Measurements from ENCODE around the gene KCNK17. TPM values are rescaled to one million over a fixed set of nuclear protein-coding genes. Genes with fewer than 3 reads are reported as not detected.

KCNK17 gene
- total and polyA plus RNA-seq, 2 donors (not counting 3 experiments of a cell fraction or from before 2014, with no cell fraction given) = not detected

- POLR2A ChIA-PET = no interaction called here
Measured at GRCh38 chr6:39317256-39317655, 3.0 kb upstream of the KCNK17 start.

More at GRCh38 chr6:39317256-39317655, 3.0 kb upstream of the KCNK17 start:
- dilution Hi-C loops (cut with MboI; ENCODE audit: extremely low pct_ligation_motif_present, low sequenced_read_pairs) = no loop called here
- FAIRE-seq (no peak), DNase-seq (ENCODE audit: low read depth, low spot score) (no peak)
- Histone ChIP-seq H4K20me1 (replicated peaks; ENCODE audit: control insufficient read depth, extremely low read depth, insufficient read depth, low read length) (no peaks in the 10 kb centered on the region), H3K27me3 (ENCODE audit: control insufficient read depth in 2 of 2, insufficient read depth in 2 of 2, low read length in 2 of 2) (peaks cover 17 to 24% of the 10 kb centered on the region in 2 experiments), H3K4me2 (ENCODE audit: insufficient read depth, low read length) (no peak overlapping the region), H3K4me1 (ENCODE audit: control insufficient read depth, extremely low read depth, insufficient read depth, low read length) (no peaks in the 10 kb centered on the region), H2AFZ (ENCODE audit: low read depth, low read length) (no peak overlapping the region), H3K9me1 (replicated peaks; ENCODE audit: control insufficient read depth, extremely low read depth, insufficient read depth, low read length) (no peaks in the 10 kb centered on the region), H3K4me3 (replicated peaks in 1 of 3; ENCODE audit: insufficient read depth in 1 of 3, low read depth in 1 of 3, low read length in 3 of 3) (no peak overlapping the region), H3K9me3 (replicated peaks; ENCODE audit: control insufficient read depth, insufficient read depth, low read length) (no peaks in the 10 kb centered on the region), H3K9ac (replicated peaks; ENCODE audit: extremely low read depth, insufficient read depth, low read length) (no peak overlapping the region), H3K27ac (ENCODE audit: insufficient read depth, low read depth, low read length) (no peak overlapping the region), H3K36me3 (ENCODE audit: control insufficient read depth in 2 of 2, extremely low read depth in 1 of 2, insufficient read depth in 2 of 2, low read length in 2 of 2) (no peaks in the 10 kb centered on the region), H3K79me2 (ENCODE audit: control insufficient read depth, insufficient read depth, low read length) (no peaks in the 10 kb centered on the region)
- intact Hi-C loops (cut with micrococcal nuclease) = no loop called here
- CTCF ChIA-PET = interaction anchor here (1.3 kb wide), 1 partner anchor 15 kb away, joined by 4 read pairs; no protein-coding TSS in a partner anchor
- BruUV-seq (replicated peaks) = no TSS peak
- TF ChIP-seq EZH2 (IDR thresholded peaks at IDR 0.05; ENCODE audit: borderline replicate concordance, low read depth, low read length, severe bottlenecking) = no peak
- no peak for TF ChIP-seq MYC (IDR thresholded peaks at IDR 0.05; ENCODE audit: low read depth, low read length)
- no peak for TF ChIP-seq POLR2AphosphoS5 (IDR thresholded peaks at IDR 0.05; ENCODE audit: insufficient read depth, low read depth, low read length)
- TF ChIP-seq POLR2A (IDR thresholded peaks at IDR 0.05; ENCODE audit: low read depth, low read length) = no peak
- no peak for TF ChIP-seq GATA2 (IDR thresholded peaks at IDR 0.05; ENCODE audit: insufficient read depth, insufficient read length, low read depth, low read length)
- no peak for TF ChIP-seq JUN (IDR thresholded peaks at IDR 0.05; ENCODE audit: borderline replicate concordance, insufficient read depth, insufficient read length, low read depth)
- TF ChIP-seq CTCF (IDR thresholded peaks at IDR 0.05; ENCODE audit: extremely low read depth in 1 of 2, insufficient read depth in 1 of 2, low read depth in 1 of 2, low read length in 2 of 2) = no peak
- no peak for TF ChIP-seq MAX (IDR thresholded peaks at IDR 0.05; ENCODE audit: insufficient read depth, insufficient read length)
- no peak for TF ChIP-seq FOS (IDR thresholded peaks at IDR 0.05; ENCODE audit: borderline replicate concordance, insufficient read depth, low read length)
